ENCODE measurements around the gene DPP8.
"Not testable (repeated sequence)": the region's sequence is repeated elsewhere in the genome, so short reads cannot be mapped to it uniquely, and the experiment has no call there.

Gene DPP8

DNA sequence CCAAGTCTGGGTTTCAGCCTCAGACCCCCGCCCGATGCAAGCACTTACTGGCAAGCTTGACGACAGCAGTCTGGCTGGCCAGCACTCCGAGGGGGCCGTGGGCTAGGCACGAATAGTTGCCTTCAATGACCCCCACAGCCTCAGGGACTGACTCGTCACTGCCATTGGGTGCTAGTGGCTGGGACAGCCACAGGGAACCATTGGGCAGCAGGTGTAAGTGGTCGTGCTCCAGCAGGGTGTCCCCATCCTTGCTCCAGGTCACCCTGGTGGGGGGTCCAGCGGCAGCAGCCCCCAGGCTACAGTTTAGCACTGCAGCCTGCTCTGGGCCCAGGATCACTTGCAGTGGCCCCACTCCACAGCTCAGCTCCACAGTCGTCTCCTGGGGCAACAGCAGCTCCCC lies 106.5 kb downstream of the DPP8 start:
- DNase-seq (ENCODE audit: low read depth, low spot score) = no peak
- H3K4me3 ChIP-seq (ENCODE audit: low read length) = no peak overlapping the region

DNA sequence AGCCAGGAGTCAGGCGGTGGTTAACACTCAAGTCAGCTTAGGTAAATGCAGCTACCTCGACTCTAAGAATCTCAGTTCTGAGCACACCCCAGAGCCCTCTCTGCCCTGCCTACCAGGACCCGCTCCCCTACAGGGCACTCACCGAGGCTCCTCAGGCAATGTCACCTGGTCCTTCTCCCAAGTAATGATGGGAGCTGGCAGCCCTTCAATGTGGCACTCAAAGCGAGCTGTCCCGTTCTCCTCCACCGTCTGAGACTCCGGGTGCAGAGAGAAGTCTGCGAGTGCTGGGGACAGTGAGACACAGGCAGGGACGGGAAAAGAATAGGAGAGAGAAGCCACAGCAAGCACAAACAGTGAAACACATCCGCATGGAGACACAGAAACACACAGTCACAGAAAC lies 107.5 kb downstream of the DPP8 start:
- DNase-seq (ENCODE audit: low read depth, low spot score) = no peak
- H3K4me3 ChIP-seq (ENCODE audit: low read length) = no peak overlapping the region

DNA sequence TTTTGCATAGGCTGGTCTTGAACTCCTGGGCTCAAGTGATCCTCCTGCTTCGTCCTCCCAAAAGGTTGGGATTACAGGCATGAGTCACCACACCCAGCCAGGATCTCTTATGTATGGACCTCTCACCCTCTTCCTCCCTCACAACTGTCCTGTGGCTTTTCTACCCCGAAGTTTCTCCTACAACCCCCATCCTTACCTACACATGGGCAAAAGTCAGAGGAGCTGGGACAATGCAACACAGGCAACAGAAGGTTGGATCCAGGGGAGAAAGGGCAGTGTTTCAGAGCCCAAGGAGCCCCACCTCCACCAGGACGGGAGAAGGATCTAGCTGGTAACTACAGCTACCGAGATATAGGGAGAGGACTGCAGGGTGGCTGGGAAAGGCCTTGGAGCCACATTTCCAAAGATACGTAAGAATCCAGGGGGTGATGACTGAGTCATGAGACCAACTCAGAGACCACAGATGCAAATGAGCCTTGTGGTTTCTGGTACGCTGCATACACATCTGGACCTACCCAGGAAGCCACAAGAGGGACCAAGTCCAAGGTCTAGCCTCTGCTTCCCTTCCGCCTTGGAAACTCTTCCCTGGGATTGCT lies 108.4 kb downstream of the DPP8 start:
- no peak overlapping the region for H3K4me3 ChIP-seq (ENCODE audit: low read length)
- DNase-seq (ENCODE audit: low read depth, low spot score) = no peak

DNA sequence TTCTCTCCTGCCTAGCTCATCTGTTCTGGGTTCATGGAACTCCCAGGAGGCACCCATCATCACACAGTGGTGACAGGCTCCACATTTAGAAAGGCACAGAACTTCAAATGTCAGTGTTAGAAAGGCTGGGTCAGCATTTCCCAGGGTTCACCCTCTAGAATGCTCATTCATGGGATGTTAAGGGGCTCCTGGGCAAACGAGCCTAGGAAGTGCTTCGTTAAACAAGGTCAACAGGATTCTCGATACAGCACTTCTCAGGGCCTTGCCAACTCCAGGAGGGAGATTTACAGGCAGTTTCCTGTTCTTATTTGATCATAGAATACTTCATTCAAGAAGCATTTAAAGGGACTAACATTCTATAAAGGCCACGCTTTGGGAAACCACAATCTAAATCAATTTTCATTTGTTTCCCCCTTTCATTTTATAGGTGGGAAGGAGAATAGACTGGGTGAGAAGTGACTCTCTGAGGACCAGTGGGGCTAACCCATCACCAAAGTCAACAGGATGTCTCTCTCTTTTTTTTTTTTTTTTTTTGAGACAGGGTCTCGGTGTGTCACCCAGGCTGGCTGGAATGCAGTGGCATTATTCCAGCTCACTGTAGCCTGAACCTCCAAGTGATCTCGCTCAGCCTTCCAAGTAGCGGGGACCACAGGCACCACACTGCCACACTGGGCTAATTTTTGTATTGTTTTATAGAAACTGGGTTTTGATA lies 109.0 kb downstream of the DPP8 start:
- no peak overlapping the region for H3K4me3 ChIP-seq (ENCODE audit: low read length)
- DNase-seq (ENCODE audit: low read depth, low spot score) = no peak

DNA sequence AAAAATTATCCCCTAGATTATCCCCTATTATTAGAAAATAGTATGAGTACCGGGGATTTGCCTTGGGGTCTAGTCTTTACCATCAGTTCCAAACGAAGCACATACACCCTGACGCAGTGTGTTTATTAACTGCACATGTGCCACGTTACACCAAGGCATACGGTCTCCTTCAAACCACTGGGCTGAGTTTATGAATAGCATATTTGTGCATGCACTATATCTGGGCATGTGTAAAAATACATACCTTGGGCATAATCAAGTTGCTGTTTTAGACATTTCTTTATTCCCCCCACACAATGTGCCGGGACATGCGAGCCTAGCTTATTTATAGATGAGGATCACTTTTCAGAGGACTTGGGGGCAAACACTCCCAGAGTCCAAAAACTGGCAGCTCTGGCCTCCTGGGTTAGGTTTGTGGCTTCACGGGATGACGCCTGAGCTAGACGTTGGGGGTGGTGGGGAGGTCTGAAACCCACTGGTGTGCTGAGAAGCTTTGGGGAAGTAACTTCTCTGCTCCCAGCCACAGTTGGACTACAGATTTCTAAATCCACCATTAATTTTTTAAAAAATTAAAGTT lies 111.0 kb downstream of the DPP8 start:
- no peak for DNase-seq (ENCODE audit: low read depth, low spot score)
- no peak overlapping the region for H3K4me3 ChIP-seq (ENCODE audit: low read length)

DNA sequence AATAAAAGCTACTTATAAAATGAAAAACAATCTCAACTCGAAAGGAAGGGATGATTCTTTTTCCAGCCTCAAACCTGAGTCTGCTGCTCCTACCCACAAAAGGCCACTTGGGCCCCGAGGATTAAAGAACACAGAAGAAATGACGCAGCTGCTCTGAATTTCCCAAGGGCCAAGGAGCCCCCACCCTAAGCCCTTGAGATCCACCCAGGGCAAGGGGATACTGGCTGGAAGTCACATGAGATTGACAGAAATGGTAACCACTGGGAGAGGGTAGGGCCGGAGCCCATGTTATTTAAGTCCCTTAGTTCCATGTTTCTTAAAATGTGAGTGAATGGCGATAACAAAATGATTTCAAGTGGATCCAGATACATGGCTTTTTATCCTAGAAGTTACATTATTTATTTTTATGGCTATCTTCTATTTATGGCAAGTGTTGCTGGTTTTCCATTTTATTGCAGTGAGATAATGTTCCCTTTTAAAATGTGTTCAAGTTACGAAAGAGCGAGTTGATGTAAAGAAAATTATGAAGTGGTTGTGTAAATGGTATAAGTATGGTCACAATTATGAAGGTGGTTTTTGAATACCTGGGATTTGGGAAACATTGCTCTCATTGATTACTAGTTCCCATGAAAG lies 111.6 kb downstream of the DPP8 start:
- no peak for DNase-seq (ENCODE audit: low read depth, low spot score)
- H3K4me3 ChIP-seq (ENCODE audit: low read length) = no peak overlapping the region

DNA sequence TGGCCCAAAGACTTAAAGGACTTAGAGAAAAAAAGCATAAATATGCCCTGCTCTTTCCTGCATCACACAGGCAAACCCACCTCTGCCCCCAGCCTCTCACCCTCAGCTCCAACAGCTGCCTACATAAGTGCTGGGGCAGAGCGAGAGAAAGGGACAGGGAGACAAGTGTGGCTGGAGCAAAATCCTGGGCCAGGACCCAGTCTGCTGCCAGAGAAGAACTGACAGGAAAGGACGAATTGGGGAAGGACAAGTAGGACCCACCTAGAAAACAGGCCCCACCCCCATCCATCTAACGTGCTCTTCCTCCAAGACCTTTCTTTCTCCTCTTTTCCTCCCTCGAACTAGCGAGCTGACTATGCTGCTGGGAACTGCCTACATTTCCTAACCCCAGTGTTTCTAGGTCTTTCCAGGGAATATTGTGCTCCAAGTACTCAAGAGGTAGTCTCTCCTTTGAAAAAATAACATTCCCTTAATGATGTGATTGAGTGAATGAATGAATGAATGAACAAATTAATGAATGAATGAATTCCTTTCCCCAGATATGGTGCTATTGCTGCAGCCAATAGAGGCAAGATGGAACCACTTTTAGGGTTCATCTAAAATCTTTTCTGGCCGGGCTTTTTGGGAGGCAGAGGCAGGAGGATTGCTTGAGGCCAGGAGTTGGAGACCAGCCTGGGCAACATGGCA lies 113.2 kb downstream of the DPP8 start:
- DNase-seq (ENCODE audit: low read depth, low spot score) = no peak
- H3K4me3 ChIP-seq (ENCODE audit: low read length) = no peak overlapping the region

DNA sequence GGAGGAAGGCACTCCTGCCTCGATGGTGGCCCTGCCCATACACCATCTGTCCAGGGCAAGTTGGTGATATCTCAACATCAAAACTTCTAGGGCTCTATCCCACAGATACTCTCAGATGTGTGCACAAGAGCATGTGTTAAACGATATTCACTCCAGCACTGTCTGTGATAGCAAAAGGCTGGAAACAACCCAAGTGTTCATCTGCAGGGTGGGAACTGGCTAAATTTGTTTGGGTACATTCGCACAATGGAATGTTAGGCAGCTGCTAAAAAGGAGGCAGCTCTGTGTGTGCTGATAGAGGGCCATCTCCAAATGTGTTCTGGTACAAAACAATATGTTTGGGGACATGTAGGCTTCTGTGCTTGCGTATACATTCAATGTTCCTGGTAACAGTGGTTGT lies 114.5 kb downstream of the DPP8 start:
- no peak overlapping the region for H3K4me3 ChIP-seq (ENCODE audit: low read length)
- DNase-seq (ENCODE audit: low read depth, low spot score) = no peak

DNA sequence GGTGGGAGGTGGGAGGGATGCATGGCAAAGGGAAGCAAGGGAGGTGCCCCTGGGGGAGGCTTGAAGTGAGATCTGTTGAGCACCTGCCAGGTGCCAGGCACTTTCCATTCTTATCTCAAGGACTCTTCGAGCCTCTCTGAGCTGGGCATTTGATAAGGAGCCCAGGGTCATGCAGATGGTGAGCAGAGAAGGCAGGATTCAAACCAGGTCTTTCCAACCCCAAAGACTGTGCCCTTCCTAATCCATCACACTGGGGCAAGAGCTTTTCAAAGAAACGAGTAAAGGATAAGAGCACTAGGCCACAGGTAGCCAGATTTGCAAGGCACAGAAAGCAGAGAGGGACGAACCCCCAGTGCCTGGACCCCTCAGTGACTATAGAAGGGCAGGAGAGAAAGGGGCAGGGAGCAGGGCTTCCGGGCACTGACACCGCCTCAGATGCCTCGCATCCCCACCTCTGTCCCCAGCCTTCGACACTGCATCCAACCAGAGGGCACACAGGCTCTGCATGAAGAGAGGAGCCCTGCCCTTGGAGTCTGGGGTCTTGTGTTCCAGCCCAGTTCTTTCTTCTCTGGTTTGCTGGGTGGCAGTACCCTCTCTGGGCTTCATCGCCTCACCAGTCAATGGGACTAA lies 115.8 kb downstream of the DPP8 start:
- DNase-seq (ENCODE audit: low read depth, low spot score) = no peak
- no peak overlapping the region for H3K4me3 ChIP-seq (ENCODE audit: low read length)

DNA sequence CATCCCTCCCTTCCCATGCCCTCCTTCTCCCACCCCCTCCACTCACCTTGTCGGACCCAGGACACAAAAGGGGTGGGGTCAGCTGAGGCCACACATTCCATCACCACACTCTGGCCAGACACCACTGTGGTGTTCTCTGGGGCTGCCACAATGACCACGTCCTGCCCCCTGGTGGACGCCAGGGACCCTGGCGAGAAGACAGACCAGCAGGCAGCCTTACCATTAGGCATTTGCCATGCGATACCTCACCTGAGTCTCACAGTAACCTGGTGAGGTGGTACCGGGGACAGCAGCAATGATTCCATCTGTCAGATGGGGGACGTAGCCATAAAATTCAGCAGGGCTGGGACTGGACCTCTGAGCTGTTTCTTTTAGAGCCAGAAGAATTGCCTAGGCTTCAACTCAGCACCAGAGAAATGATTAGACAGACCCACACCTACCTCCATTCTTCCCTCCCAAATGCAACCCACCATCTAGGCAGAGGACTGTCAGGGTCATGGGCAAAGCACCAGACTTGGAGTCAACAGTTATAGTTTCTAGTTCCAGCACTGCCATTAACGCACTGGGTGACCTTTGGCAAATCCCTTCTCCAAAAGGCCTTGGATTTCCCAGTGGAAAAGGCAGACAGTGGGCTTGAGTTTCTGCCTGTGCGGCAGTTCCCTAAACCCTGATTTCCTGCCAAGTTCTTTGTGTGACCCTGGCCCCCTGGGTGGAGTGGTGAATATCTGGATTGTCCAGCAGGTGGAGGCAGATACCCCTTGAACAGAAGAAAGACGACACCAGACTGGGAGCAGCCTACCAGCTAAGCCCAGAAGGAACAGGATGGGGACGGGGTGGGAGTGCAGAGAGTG lies 116.5 kb downstream of the DPP8 start:
- no peak overlapping the region for H3K4me3 ChIP-seq (ENCODE audit: low read length)
- peak; percentile 55 for DNase-seq (ENCODE audit: low read depth, low spot score)

DNA sequence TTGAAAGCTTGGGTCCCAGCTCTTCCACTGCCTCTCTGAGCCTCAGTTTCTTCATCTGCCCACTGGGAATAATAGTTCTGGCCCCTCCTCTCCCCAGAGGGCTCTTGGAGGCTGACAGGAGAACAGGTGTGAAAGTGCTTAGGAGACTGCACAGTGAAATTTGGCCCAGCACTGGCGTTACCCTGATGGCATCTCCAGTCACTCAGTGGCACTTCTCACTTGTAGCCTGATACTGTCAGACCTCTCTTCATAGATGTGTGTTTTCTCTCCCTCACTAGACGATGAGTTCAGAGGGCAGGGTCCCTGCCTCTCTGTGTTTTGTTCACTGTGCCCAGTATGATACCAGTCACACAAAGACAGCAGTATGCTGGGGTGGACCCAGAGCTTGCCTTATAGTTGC lies 117.5 kb downstream of the DPP8 start:
- H3K4me3 ChIP-seq (ENCODE audit: low read length) = no peak overlapping the region
- no peak for DNase-seq (ENCODE audit: low read depth, low spot score)

DNA sequence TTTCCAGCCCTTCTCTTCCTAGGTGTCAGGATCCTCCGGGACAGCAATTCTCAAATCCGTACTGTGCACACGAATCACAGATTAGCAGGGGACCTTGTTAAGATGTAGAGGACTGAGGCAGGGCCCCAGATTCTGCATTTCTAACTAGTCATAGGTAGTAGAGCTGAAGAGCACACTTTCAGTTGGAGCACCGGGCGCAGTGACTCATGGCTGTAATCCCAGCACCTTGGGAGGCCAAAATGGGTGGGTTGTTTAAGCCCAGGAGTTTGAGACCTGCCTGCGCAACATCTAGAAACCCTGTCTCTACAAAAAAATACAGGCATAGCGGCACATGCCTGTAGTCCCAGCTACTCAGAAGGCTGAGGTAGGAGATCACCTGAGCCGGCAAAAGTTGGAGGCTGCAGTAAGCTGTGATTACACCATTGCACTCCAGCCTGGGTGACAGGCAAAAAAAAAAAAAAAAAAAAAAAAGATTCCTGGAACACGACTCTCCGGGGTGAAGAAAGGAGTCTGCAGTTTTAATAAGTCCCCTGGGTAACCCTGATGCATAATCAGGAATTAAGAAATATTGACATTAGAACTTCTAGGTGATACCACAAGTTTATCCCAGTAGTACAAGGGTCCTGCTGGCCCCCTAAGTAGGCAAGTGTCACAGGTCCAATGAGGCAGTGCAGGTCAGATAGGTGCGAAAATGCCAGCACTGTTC lies 118.3 kb downstream of the DPP8 start:
- H3K4me3 ChIP-seq (ENCODE audit: low read length) = no peak overlapping the region
- DNase-seq (ENCODE audit: low read depth, low spot score) = no peak

DNA sequence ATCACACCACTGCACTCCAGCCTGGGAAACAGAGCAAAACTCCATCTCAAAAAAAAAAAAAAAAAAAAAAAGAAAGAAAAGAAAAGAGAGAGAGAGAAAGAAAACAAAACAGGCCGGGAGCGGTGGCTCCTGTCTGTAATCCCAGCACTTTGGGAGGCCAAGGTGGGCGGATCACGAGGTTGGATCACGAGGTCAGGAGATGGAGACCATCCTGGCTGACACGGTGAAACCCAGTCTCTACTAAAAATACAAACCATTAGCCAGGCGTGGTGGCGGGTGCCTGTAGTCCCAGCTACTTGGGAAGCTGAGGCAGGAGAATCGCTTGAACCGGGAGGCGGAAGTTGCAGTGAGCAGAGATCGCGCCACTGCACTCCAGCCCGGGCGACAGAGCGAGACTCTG lies 119.0 kb downstream of the DPP8 start:
- not testable (repeated sequence) for DNase-seq (ENCODE audit: low read depth, low spot score); H3K4me3 ChIP-seq (ENCODE audit: low read length)

DNA sequence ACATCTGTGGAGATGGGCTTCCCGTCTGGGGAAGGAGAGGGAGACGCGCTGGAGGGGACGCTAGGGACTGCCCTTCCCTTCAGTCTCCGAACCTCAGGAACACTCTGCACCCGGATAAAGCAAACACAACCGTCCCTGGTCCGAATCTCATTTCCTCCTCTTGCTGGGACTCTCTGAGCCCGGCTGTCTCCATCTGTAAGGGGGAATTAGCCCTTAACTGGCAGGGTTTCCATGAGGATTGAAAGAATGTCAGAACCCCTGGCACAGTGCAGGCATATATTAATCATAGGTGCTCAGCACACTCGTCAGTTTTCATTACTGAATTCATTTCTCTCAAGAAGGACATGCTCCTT lies 120.5 kb downstream of the DPP8 start:
- DNase-seq (ENCODE audit: low read depth, low spot score) = no peak
- no peak overlapping the region for H3K4me3 ChIP-seq (ENCODE audit: low read length)

DNA sequence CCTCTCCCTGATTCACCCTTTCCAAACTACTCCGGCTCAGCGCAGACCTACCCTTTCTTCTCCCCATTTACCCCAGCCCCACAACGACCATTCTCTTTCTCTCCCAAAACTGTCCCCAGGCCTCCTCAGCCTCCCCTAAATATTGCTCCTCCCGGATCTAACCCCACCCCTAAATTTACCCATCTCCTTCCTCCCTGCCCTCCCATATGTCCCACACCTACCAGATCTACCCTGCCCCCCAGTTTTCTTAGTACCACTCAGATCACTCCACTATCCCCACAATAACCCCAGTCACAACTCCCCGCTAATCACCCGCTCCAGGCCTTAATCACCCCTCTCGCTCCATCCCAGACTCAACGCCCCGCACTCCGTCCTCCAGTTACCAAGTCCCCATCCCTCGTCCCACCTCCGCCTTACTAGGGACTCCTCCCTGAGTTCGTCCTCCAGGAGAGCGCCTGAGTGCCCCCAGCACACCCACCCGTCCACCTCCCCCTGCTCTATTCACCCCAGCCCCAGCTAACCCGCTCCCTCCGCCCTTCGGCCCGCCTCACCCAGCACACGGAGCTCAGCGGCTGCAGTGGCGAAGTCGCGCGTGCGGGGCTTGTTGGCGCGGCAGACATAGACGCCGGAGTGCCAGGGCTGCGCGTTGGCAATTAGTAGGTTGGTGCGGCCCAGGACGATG lies 121.1 kb downstream of the DPP8 start:
- no peak overlapping the region for H3K4me3 ChIP-seq (ENCODE audit: low read length)

DNA sequence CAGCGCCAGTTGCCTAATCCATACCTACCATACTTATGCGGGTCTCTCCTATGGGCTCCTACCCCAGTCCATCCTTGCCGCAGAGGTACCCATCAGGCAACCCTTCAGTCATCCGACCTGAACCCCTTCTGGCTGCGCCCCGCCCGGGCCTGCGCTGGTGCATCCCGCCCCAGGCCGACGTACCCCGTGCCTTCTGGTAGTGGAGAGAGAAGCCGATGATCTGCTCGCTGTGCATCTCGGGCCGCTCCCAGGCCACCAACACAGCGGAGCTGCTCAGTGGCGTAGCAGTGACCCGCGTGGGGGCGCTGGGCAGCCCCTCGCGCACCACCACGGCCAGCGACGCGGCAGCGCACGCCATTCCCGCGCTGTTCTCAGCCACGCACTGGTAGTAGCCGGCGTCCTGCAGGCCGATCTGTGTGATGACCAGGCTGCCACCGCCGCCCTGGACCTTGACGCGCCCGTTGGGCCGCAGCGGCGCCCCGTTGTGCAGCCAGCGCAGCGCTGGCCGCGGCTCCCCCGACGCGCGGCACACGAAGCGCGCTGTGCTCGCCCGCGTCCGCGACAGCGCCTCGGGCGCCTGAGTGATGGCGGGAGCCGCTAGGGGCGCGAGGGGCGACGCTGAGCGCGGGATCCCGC lies 121.8 kb downstream of the DPP8 start:
- DNase-seq (ENCODE audit: low read depth, low spot score) = no peak
- H3K4me3 ChIP-seq (ENCODE audit: low read length) = no peak overlapping the region

More for the DNA sequence above, 121.1 kb downstream of the DPP8 start:
- DNase-seq (ENCODE audit: low read depth, low spot score) = no peak

DNA sequence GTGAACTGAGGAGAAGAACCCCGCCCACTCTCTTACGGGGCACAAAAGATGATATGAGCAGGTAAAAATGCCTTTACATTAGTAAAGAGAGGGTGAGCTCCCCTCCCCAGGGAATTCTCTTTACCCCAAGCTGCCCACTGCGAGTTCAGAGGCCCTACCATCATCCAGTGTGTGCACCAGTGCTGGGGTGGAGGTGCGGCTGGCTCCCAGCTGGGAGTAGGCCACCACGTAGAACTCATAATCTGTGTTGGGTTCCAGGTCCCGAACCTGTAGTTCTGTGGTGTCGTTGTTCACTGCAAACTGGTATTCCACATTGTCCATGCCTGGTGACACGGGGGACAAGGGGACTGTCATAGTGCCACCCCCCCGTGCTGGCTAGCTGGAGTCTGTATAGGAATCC lies 122.6 kb downstream of the DPP8 start:
- H3K4me3 ChIP-seq (ENCODE audit: low read length) = no peak overlapping the region
- DNase-seq (ENCODE audit: low read depth, low spot score) = no peak
